ENCODE results near the gene STX11.

DNA sequence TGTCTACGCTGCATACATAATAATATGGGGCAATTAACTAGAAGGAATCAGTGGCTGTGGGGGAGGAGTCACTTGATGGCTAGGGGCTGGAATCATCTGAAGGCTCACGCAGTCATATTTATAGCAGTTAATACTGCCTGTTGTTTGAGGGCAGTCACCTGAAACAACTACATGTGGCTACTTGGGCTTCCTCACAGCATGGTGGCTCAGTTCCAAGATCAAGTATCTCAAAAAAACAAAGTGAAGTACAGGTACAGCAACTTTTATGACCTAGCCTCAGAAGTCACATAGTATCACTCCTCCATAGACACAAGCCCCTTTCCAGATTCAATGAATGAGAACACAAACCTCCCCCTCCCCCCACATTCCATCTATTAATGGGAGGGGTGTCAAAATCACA is 63.7 kb downstream of the STX11 start:
- TF ChIP-seq, protein P1, sequence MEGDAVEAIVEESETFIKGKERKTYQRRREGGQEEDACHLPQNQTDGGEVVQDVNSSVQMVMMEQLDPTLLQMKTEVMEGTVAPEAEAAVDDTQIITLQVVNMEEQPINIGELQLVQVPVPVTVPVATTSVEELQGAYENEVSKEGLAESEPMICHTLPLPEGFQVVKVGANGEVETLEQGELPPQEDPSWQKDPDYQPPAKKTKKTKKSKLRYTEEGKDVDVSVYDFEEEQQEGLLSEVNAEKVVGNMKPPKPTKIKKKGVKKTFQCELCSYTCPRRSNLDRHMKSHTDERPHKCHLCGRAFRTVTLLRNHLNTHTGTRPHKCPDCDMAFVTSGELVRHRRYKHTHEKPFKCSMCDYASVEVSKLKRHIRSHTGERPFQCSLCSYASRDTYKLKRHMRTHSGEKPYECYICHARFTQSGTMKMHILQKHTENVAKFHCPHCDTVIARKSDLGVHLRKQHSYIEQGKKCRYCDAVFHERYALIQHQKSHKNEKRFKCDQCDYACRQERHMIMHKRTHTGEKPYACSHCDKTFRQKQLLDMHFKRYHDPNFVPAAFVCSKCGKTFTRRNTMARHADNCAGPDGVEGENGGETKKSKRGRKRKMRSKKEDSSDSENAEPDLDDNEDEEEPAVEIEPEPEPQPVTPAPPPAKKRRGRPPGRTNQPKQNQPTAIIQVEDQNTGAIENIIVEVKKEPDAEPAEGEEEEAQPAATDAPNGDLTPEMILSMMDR (IDR thresholded peaks at IDR 0.05): no peak
- TF ChIP-seq EP300 (IDR thresholded peaks at IDR 0.05; ENCODE audit: low read depth): no peak
